ENCODE data around the gene NLGN1. TPM values are rescaled to one million over a fixed set of nuclear protein-coding genes. Genes with fewer than 3 reads are reported as not detected.
A peak's percentile ranks its signal among the peaks of the same experiment; 100 is the strongest.

NLGN1 gene
- total RNA-seq, 1 experiment from 2014 or later, result 5.2 TPM

DNA sequence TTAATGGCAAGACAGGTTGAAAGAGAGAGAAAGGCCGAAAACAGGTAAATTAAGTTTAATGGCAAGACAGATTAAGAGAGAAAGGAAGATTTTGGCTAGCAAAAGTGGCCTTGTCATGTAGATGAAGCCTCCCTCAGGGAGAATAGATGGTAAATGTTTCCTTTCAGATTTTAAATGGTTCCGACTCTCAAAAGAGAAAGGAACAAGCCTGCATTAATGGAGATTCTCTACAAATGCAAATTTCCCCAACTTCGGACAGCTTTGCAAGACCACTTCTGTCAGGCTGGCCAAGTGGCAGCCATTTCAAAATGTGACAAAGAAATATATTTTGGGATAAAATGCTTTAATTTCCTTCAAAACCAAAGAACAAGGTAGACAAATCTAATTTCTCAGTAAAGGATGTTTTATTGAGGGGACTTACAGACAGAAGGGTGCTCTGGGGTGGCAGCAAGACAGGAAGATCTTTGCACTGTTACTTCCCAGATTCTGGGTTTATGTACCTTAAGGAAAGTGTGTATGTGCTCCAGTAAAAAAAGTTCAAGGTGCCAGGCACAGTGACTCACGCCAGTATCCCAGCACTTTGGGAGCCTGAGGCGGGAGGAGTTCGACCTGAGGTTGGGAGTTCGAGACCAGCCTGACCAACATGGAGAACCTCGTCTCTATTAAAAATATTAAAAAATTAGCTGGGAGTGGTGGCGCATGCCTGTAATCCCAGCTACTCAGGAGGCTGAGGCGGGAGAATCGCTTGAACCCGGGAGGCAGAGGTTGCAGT lies 835.3 kb downstream of the NLGN1 start:
- Histone ChIP-seq H3K27ac (ENCODE audit: insufficient read length, low read depth, low read length) (peak overlapping the region; percentile 100), H3T11ph (ENCODE audit: low read length) (peak overlapping the region; percentile 86), H3K4me2 (ENCODE audit: insufficient read depth, insufficient read length, low read length) (peak overlapping the region; percentile 33), H2BK12ac (ENCODE audit: insufficient read length, low read depth, low read length) (peak overlapping the region; percentile 98), H2AK5ac (ENCODE audit: insufficient read length, low read length) (peak overlapping the region; percentile 98), H2AFZ (ENCODE audit: low read length) (peak overlapping the region; percentile 11), H4K20me1 (ENCODE audit: control insufficient read depth, insufficient read depth, insufficient read length) (no peaks in the 10 kb centered on the region), H2BK120ac (ENCODE audit: low read depth, low read length, poor library complexity, severe bottlenecking) (peak overlapping the region; percentile 24), H3K23me2 (ENCODE audit: insufficient read length, low read depth, low read length, poor library complexity, severe bottlenecking) (no peaks in the 10 kb centered on the region), H2BK20ac (ENCODE audit: low read depth, low read length, poor library complexity, severe bottlenecking) (no peak overlapping the region), H3K79me2 (ENCODE audit: insufficient read depth, low read length) (no peaks in the 10 kb centered on the region), H4K8ac (replicated peaks; ENCODE audit: insufficient read length, low read depth, low read length) (no peak overlapping the region), H3K79me1 (ENCODE audit: insufficient read depth, low read depth, low read length, poor library complexity, severe bottlenecking) (no peaks in the 10 kb centered on the region), H3K4ac (ENCODE audit: low read depth, low read length) (no peak overlapping the region; the same call in 1 of the 2 replicates), H4K5ac (ENCODE audit: insufficient read length, low read depth, low read length) (peak overlapping the region; percentile 84), H3K4me1 (ENCODE audit: insufficient read depth, low read length) (peaks cover 12% of the 10 kb centered on the region), H3K14ac (ENCODE audit: insufficient read depth, low read length) (peak overlapping the region; percentile 12; the same call in 1 of the 2 replicates), H2BK5ac (ENCODE audit: insufficient read length, low read length) (peak overlapping the region; percentile 97), H3K23ac (ENCODE audit: insufficient read length, low read depth, low read length) (no peak overlapping the region), H4K91ac (ENCODE audit: insufficient read length, low read depth, low read length) (no peak overlapping the region), H3K18ac (ENCODE audit: insufficient read length, low read depth, low read length) (peak overlapping the region; percentile 87), H2BK15ac (ENCODE audit: low read depth, low read length) (no peak overlapping the region), H3K9me3 (ENCODE audit: control insufficient read depth, low read depth, low read length) (no peaks in the 10 kb centered on the region), H3K56ac (ENCODE audit: insufficient read length, low read depth, low read length) (peak overlapping the region; percentile 96), H3K27me3 (ENCODE audit: insufficient read depth, low read length) (no peaks in the 10 kb centered on the region), H3K9ac (ENCODE audit: extremely low read depth, insufficient read length, low read length) (peak overlapping the region; percentile 54)
- peak overlapping the region; percentile 99 to 100 (median 99) for H3K27ac Mint-ChIP-seq
- peaks cover 10 to 36% (median 17%) of the 10 kb centered on the region in 3 experiments for H3K36me3 Mint-ChIP-seq (ENCODE audit: insufficient read depth in 1 of 3, low read depth in 3 of 3)
- peaks cover 3 to 18% of the 10 kb centered on the region in 2 experiments; a peak in 4 of 5 replicates for H3K9me3 Mint-ChIP-seq
- H3K4me1 Mint-ChIP-seq, result peaks cover 50 to 56% of the 10 kb centered on the region in 2 experiments
- peak; percentile 64 for DNase-seq
- no peaks in the 10 kb centered on the region for H3K27me3 Mint-ChIP-seq (ENCODE audit: low read depth)
- H3K4me3 Mint-ChIP-seq, result no peak overlapping the region
- WGBS (ENCODE audit: extremely low coverage, insufficient read length, low lambda C conversion rate), result no CpG with 5 or more reads among the region's 12 CpGs
- TF ChIP-seq, protein P1, sequence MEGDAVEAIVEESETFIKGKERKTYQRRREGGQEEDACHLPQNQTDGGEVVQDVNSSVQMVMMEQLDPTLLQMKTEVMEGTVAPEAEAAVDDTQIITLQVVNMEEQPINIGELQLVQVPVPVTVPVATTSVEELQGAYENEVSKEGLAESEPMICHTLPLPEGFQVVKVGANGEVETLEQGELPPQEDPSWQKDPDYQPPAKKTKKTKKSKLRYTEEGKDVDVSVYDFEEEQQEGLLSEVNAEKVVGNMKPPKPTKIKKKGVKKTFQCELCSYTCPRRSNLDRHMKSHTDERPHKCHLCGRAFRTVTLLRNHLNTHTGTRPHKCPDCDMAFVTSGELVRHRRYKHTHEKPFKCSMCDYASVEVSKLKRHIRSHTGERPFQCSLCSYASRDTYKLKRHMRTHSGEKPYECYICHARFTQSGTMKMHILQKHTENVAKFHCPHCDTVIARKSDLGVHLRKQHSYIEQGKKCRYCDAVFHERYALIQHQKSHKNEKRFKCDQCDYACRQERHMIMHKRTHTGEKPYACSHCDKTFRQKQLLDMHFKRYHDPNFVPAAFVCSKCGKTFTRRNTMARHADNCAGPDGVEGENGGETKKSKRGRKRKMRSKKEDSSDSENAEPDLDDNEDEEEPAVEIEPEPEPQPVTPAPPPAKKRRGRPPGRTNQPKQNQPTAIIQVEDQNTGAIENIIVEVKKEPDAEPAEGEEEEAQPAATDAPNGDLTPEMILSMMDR (conservative IDR thresholded peaks at IDR 0.05), result no peak

Measured in H9 (cell line).